WTC11 (cell line): ENCODE data around the gene ETS2. TPM values are rescaled to one million over a fixed set of nuclear protein-coding genes. Genes with fewer than 3 reads are reported as not detected.

ENCODE experiments used
- ATAC-seq: fragments of 200-7000 bp; cut with Tn5 transposase; 2 replicates; pipeline ENCODE4 v1.10.0; 2021; ENCODE audit warnings: mild to moderate bottlenecking, moderate library complexity
- CTCF ChIA-PET: fragments of 300-600 bp; sonication (Branson Sonifier 250); formaldehyde crosslinking; loops from one replicate; lab custom pipeline; 2021; ENCODE audit warnings: antibody characterized with exemption; lab: Charles Lee
- POLR2A ChIA-PET: fragments of 350-600 bp; sonication (Branson Sonifier 250); formaldehyde crosslinking; loops from one replicate; lab custom pipeline; 2021; ENCODE audit warnings: antibody characterized with exemption; lab: Charles Lee
- DNase-seq: peaks from one replicate; pipeline ENCODE4 v3.0.0; 2021; ENCODE audit warnings: low spot score
- H3K27ac Mint-ChIP-seq: 2 replicates; pipeline ENCODE4 v1.8.0; 2021; ENCODE audit warnings: mixed read lengths
- H3K27me3 Mint-ChIP-seq: 2 replicates; pipeline ENCODE4 v1.8.0; 2021; ENCODE audit warnings: low read depth, mild to moderate bottlenecking, moderate library complexity, mixed read lengths
- H3K36me3 Mint-ChIP-seq: 2 replicates; pipeline ENCODE4 v1.8.0; 2021; ENCODE audit warnings: mixed read lengths
- H3K4me1 Mint-ChIP-seq: 2 replicates; pipeline ENCODE4 v1.8.0; 2022; ENCODE audit warnings: mixed read lengths
- H3K4me3 Mint-ChIP-seq: 2 replicates; pipeline ENCODE4 v1.8.0; 2021; ENCODE audit warnings: mild to moderate bottlenecking, moderate library complexity, mixed read lengths
- H3K9me3 Mint-ChIP-seq: 2 replicates; pipeline ENCODE4 v1.8.0; 2021; ENCODE audit warnings: mixed read lengths
- CREM ChIP-seq: sonication (generic); formaldehyde crosslinking; IDR thresholded peaks from 2 replicates; pipeline ENCODE4 v1.8.1; 2022; ENCODE audit warnings: mild to moderate bottlenecking, missing genetic modification reagents, moderate library complexity
- EMX1 ChIP-seq: fragments of 250-450 bp; sonication (Bioruptor Pico); IDR thresholded peaks from 2 replicates; pipeline ENCODE4 v1.8.0; 2021; ENCODE audit warnings: mild to moderate bottlenecking
- FOXJ3 ChIP-seq: sonication (generic); formaldehyde crosslinking; IDR thresholded peaks from 2 replicates; pipeline ENCODE4 v1.9.0; 2021; ENCODE audit warnings: missing genetic modification reagents, mild to moderate bottlenecking, borderline replicate concordance
- MXD4 ChIP-seq: fragments of 250-450 bp; sonication (Bioruptor Pico); IDR thresholded peaks from 2 replicates; pipeline ENCODE4 v1.8.0; 2021; ENCODE audit warnings: mild to moderate bottlenecking, moderate library complexity, borderline replicate concordance
- OVOL2 ChIP-seq: fragments of 250-450 bp; sonication (Bioruptor Pico); IDR thresholded peaks from 2 replicates; pipeline ENCODE4 v1.9.0; 2021; ENCODE audit warnings: mild to moderate bottlenecking, borderline replicate concordance
- PRDM15 ChIP-seq: sonication (generic); formaldehyde crosslinking; IDR thresholded peaks from 2 replicates; pipeline ENCODE4 v1.8.0; 2022; ENCODE audit warnings: missing genetic modification reagents
- SMAD3 ChIP-seq: sonication (generic); formaldehyde crosslinking; IDR thresholded peaks from 2 replicates; pipeline ENCODE4 v1.8.0; 2022; ENCODE audit warnings: missing genetic modification reagents, mild to moderate bottlenecking, borderline replicate concordance
- TEAD1 ChIP-seq: sonication (generic); formaldehyde crosslinking; IDR thresholded peaks from 2 replicates; pipeline ENCODE4 v1.8.0; 2022; ENCODE audit warnings: mild to moderate bottlenecking, missing genetic modification reagents
- TEAD4 ChIP-seq: sonication (generic); formaldehyde crosslinking; IDR thresholded peaks from 2 replicates; pipeline ENCODE4 v1.8.0; 2022; ENCODE audit warnings: mild to moderate bottlenecking, missing genetic modification reagents
- USF2 ChIP-seq: sonication (generic); formaldehyde crosslinking; IDR thresholded peaks from 2 replicates; pipeline ENCODE4 v1.8.1; 2023; ENCODE audit warnings: mild to moderate bottlenecking, missing genetic modification reagents, moderate library complexity
- ZBTB43 ChIP-seq: sonication (generic); formaldehyde crosslinking; IDR thresholded peaks from 2 replicates; pipeline ENCODE4 v1.8.1; 2023; ENCODE audit warnings: mild to moderate bottlenecking, missing genetic modification reagents
- ZNF263 ChIP-seq: sonication (generic); formaldehyde crosslinking; IDR thresholded peaks from 2 replicates; pipeline ENCODE4 v1.8.1; 2022; ENCODE audit warnings: low read depth, mild to moderate bottlenecking, moderate library complexity, missing genetic modification reagents
- ZNF281 ChIP-seq: sonication (generic); formaldehyde crosslinking; IDR thresholded peaks from 2 replicates; pipeline ENCODE4 v1.8.0; 2023; ENCODE audit warnings: mild to moderate bottlenecking, missing genetic modification reagents
- ZNF532 ChIP-seq: fragments of 250-450 bp; sonication (Bioruptor Pico); IDR thresholded peaks from 2 replicates; pipeline ENCODE4 v1.9.0; 2021; ENCODE audit warnings: mild to moderate bottlenecking, borderline replicate concordance
- total RNA-seq: library from RNA; stranded (reverse); gene quantifications from 3 replicates; pipeline ENCODE4 v1.2.3, GENCODE V29; 2021

The ETS2 gene
- total RNA-seq, 1 experiment from 2014 or later = 56.4 TPM

GRCh38 chr21:38816400-38816977 is 10.8 kb downstream of the ETS2 start (continued):
- no peak for TF ChIP-seq ZNF532 (CRISPR knock-in tag)
- TF ChIP-seq EMX1 = no peak
- TF ChIP-seq MXD4 (CRISPR knock-in tag) = no peak
- no peak for TF ChIP-seq FOXJ3 (CRISPR knock-in tag)
- TF ChIP-seq ZNF281 (CRISPR knock-in tag) = no peak
- TF ChIP-seq CREM = no peak
- no peak for TF ChIP-seq ZBTB43 (CRISPR knock-in tag)
- no peak for TF ChIP-seq ZNF263 (CRISPR knock-in tag)

- Mint-ChIP-seq H3K9me3 (peaks cover 4% of the 10 kb centered on the region), H3K27me3 (no peaks in the 10 kb centered on the region), H3K27ac (no peak overlapping the region; the same call in 1 of the 2 replicates), H3K4me1 (peaks cover 20% of the 10 kb centered on the region), H3K4me3 (no peak overlapping the region), H3K36me3 (peaks cover 91% of the 10 kb centered on the region)
- DNase-seq = no peak
- TF ChIP-seq OVOL2 (CRISPR knock-in tag) = no peak
- no peak for TF ChIP-seq EMX1
- no peak for TF ChIP-seq USF2 (CRISPR knock-in tag)
- TF ChIP-seq SMAD3 (CRISPR knock-in tag) = no peak
- no peak for TF ChIP-seq TEAD4 (CRISPR knock-in tag)
- no peak for TF ChIP-seq PRDM15 (CRISPR knock-in tag)
- TF ChIP-seq TEAD1 = no peak
- ChIA-PET POLR2A (no interaction called here), CTCF (no interaction called here)
- ATAC-seq = no peak
Measured at GRCh38 chr21:38817371-38818324, 11.9 kb downstream of the ETS2 start.
